ENCODE results near the gene SIRPA.
"Not testable (repeated sequence)": the region's sequence is repeated elsewhere in the genome, so short reads cannot be mapped to it uniquely, and the experiment has no call there.

The SIRPA gene

GRCh38 chr20:1908191-1908590, 13.0 kb downstream of the SIRPA start:
- no peak for DNase-seq

- DNase-seq: no peak
These were observed 13.9 kb downstream of the SIRPA start for GRCh38 chr20:1909097-1909496.

GRCh38 chr20:1911536-1911935, 16.3 kb downstream of the SIRPA start:
- DNase-seq: no peak

- DNase-seq: no peak
These were observed 16.8 kb downstream of the SIRPA start for GRCh38 chr20:1912053-1912452.

GRCh38 chr20:1912646-1913045, 17.4 kb downstream of the SIRPA start:
- no peak for DNase-seq

GRCh38 chr20:1915233-1915632, 20.0 kb downstream of the SIRPA start:
- DNase-seq: not testable (repeated sequence)

- no peak for DNase-seq
These were observed 20.5 kb downstream of the SIRPA start for GRCh38 chr20:1915725-1916124.

- no peak for DNase-seq
These were observed 22.6 kb downstream of the SIRPA start for GRCh38 chr20:1917786-1918185.

GRCh38 chr20:1918491-1919165, 23.4 kb downstream of the SIRPA start:
- no peak for DNase-seq

GRCh38 chr20:1920252-1920651, 25.0 kb downstream of the SIRPA start:
- DNase-seq: no peak

GRCh38 chr20:1920826-1921225, 25.6 kb downstream of the SIRPA start:
- no peak for DNase-seq

GRCh38 chr20:1921985-1922384, 26.8 kb downstream of the SIRPA start:
- not testable (repeated sequence) for DNase-seq

- no peak for DNase-seq
These were observed 27.6 kb downstream of the SIRPA start for GRCh38 chr20:1922786-1923185.

- DNase-seq: no peak
These were observed 30.0 kb downstream of the SIRPA start for GRCh38 chr20:1924910-1925861.

GRCh38 chr20:1926237-1926636, 31.0 kb downstream of the SIRPA start:
- DNase-seq: no peak

GRCh38 chr20:1927217-1927616, 32.0 kb downstream of the SIRPA start:
- no peak for DNase-seq

- no peak for DNase-seq
These were observed 32.9 kb downstream of the SIRPA start for GRCh38 chr20:1928154-1928553.

GRCh38 chr20:1928782-1929181, 33.6 kb downstream of the SIRPA start:
- no peak for DNase-seq

GRCh38 chr20:1929460-1929859, 34.3 kb downstream of the SIRPA start:
- no peak for DNase-seq

GRCh38 chr20:1930165-1930564, 35.0 kb downstream of the SIRPA start:
- DNase-seq: no peak

GRCh38 chr20:1931830-1932229, 36.6 kb downstream of the SIRPA start:
- no peak for DNase-seq

- DNase-seq: no peak
These were observed 37.8 kb downstream of the SIRPA start for GRCh38 chr20:1932971-1933370.

GRCh38 chr20:1933465-1933870, 38.3 kb downstream of the SIRPA start:
- no peak for DNase-seq

GRCh38 chr20:1934156-1934555, 38.9 kb downstream of the SIRPA start:
- no peak for DNase-seq
